ENCODE measurements around the gene LY6G6F.

GRCh38 chr6:31752739-31753319, 46.2 kb downstream of the LY6G6F start:
- no peak for TF ChIP-seq SP1 (IDR thresholded peaks at IDR 0.05)
- TF ChIP-seq TARDBP (IDR thresholded peaks at IDR 0.05), result no peak
- TF ChIP-seq BHLHE40 (IDR thresholded peaks at IDR 0.05; ENCODE audit: borderline replicate concordance), result no peak
- no peak for TF ChIP-seq CTBP1 (IDR thresholded peaks at IDR 0.05; ENCODE audit: borderline replicate concordance)
- TF ChIP-seq FOXK2 (IDR thresholded peaks at IDR 0.05), result no peak
- no peak for TF ChIP-seq LEF1 (IDR thresholded peaks at IDR 0.05; ENCODE audit: borderline replicate concordance)
- TF ChIP-seq ELF4 (IDR thresholded peaks at IDR 0.05), result no peak
- no peak for TF ChIP-seq ZNF384 (IDR thresholded peaks at IDR 0.05)
- TF ChIP-seq FOXM1 (IDR thresholded peaks at IDR 0.05; ENCODE audit: borderline replicate concordance), result no peak

All from HEK293T (cell line).